Smooth muscle cell of the brain vasculature (primary cell): ENCODE results near the gene HPGDS.
"Not testable (repeated sequence)": the region's sequence is repeated elsewhere in the genome, so short reads cannot be mapped to it uniquely, and the experiment has no call there.

ENCODE experiments used
- DNase-seq: peaks from one replicate; pipeline ENCODE4 v3.0.0-alpha.2; 2012; ENCODE audit warnings: low read depth, low spot score

The HPGDS gene

GRCh38 chr4:94325835-94326234 is 16.8 kb downstream of the HPGDS start:
- no peak for DNase-seq

DNA sequence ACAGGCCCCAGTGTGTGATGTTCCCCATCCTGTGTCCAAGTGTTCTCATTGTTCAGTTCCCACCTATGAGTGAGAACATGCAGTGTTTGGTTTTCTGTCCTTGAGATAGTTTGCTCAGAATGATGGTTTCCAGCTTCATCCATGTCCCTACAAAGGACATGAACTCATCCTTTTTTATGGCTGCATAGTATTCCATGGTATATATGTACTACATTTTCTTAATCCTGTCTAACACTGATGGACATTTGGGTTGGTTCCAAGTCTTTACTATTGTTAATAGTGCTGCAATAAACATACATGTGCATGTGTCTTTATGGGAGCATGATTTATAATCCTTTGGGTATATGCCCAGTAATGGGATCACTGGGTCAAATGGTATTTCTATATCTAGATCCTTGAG is 22.7 kb downstream of the HPGDS start:
- DNase-seq: not testable (repeated sequence)

- DNase-seq: no peak
Measured at GRCh38 chr4:94307231-94307871, 35.3 kb downstream of the HPGDS start.

- no peak for DNase-seq
Measured at GRCh38 chr4:94306713-94307112, 35.9 kb downstream of the HPGDS start.

DNA sequence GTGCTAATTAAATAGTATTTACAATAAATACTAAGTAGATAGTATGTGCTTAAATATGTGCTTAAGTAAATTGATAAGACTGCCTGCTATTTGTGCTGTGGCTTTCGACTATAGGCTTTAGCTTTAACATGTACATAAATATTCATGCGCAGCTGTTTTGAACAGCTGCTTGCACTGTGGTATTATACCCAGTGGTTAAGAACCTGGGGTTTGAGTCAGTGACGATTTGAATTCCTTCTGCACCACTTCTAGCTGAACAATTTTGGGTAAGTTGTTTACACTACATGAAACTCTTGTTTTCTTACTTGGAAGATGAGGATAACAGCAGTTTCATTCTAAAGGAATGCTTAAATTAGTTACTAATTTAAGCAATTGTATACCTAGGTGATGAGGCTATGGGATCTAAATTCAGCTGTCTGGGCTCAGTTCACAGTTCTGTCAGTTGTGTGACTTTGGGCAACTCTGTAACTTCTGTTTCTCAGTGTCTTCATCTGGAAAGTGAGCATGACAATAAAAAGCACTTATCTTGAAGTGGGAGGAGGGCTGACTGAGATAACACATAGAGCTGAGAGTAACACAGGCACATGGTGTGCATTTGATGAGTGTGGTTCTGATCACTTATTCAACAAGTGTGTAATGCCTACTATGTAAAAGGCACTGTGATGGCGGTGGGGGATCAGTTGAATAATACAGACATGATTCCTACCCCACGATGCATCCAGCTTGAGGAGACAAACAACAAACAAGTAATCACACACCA is 37.0 kb downstream of the HPGDS start:
- no peak for DNase-seq

DNA sequence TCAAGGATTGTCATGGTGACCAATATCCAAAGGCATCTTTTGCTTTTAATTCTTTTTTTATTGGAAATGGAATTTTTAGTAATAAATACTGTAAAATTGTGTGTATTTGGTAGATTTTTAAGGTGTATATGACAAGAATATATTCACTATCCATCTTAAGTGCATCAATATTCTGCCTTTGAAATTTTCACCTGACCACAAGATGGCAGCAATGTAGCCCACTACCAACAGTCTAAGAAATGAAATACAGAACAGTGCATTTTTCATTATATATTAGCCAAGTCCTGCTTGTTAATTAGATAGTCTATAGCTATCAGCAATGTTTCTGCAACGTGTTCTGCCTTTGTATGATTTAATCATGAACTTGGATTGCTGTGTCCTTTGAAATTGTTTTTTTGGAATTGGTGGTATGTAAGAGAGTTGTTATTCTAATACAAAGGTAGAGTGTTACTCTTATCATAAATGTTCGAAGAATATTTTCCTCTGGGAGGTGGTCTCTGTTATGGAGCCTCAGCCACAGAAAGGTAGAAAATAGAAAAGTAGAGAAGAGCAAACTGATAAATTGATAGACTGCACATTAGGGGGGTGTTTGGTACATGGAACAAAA is 38.2 kb downstream of the HPGDS start:
- DNase-seq: peak; percentile 17

- DNase-seq: no peak
Measured at GRCh38 chr4:94302191-94302590, 40.4 kb downstream of the HPGDS start.

GRCh38 chr4:94298725-94299252 is 43.8 kb downstream of the HPGDS start:
- DNase-seq: no peak

DNA sequence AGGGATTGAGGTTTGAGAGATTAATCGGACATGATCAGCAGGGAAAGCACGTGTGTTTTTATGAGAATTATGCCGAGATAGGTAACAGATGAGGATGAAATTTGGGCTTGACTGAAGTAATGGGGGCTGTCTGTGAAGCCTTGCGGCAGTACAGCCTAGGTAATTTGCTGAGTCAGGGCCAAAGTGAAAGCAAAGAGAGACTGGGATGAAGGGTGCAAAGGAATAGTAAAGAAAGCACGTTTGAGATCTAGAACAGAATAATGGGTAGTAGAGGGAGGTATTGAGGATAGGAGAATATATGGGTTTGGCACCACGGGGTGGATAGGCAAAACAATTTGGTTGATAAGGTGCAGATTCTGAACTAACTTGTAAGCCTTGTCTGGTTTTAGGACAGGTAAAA is 47.2 kb downstream of the HPGDS start:
- DNase-seq: not testable (repeated sequence)

GRCh38 chr4:94293981-94294380 is 48.7 kb downstream of the HPGDS start:
- not testable (repeated sequence) for DNase-seq

- no peak for DNase-seq
Measured at GRCh38 chr4:94290245-94290644, 52.4 kb downstream of the HPGDS start.

GRCh38 chr4:94285666-94286065 is 57.0 kb downstream of the HPGDS start:
- no peak for DNase-seq

- no peak for DNase-seq
Measured at GRCh38 chr4:94284889-94285288, 57.7 kb downstream of the HPGDS start.

DNA sequence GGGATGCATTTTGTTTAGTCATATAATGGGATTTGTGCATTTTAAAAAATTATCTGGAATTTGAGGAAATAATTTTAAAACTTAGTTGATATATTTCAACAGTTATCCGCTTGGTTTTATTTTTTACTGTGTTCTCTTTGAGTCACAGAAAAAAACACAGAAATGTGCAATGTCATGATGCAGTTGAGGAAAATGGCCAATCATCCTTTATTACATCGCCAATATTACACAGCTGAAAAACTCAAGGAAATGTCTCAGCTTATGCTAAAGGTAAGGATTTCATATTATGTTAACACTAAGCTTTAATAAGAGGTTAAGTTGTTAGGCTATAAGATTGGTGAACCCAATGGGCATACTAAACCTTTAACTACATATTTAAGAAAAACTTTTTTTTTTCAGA is 63.9 kb downstream of the HPGDS start:
- no peak for DNase-seq

DNA sequence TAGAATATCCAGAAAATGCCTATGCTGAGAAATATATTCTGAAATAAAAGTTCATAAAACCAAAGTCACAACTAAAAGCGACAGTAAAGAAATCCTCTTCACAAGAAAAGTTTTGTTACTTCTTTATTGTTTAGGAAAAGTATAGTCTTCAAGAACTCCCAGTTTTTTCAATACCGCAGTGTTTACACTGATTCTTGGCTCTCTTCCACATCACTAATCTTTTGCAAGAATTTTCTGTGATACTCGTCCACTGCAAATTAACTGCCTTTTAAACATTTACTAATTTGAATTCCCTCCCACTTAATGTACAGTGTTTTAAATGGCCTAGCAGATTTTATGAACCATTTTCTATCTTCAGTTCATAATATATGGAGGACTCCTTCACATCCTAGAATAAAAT is 65.1 kb downstream of the HPGDS start:
- no peak for DNase-seq

DNA sequence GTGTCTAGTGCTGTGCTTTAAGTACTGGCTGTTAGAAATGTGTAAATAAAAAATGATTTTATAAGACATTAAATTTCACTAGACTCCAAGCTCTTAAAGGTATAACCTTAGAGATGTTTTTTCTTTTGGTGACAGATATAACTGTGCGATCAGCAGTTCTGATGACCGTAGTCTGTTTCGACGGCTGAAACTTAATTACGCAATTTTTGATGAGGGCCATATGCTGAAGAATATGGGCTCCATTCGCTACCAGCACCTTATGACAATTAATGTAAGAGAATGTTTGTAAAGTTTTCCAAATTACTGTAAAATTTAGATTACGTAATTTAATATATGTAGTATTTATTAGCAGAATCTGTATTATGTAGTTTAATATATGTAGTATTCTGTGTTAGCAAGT is 66.4 kb downstream of the HPGDS start:
- DNase-seq: no peak

DNA sequence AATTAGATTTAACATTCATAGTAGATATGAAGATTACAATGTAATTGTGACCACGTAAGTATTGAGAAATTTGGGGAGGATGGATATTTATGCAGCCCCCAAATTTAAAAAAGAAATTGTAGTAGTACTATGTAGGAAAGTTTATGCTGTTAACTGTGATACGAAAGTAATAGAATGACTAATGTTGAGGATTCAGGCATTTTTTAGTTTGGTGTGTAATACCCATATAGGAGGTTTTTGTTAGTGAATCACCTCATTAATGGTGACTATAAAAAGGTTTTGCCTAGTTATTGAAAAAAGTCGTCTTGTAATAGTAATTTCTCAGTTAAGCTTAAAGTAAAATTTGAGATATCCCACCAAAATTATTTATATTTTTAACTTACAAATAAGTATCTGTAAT is 67.7 kb downstream of the HPGDS start:
- no peak for DNase-seq

- no peak for DNase-seq
Measured at GRCh38 chr4:94271248-94271647, 71.4 kb downstream of the HPGDS start.

DNA sequence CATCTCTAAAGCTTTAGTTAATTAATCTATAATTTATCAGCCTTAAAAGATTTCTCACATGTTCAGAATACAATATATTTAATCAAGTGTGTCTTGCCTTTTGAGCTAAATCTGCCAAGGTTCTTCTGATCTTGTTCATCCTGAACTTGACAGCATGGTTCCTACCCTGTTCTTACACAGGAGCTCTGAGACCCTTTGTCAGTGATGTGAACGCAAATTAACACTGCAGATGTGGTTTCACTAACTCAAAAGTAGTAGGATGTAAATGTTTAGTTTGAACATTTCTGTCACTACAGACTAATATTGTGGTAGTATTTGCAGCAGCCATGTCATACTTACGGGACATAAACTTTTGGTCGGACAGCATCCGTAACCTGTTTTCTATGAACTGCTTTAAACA is 75.6 kb downstream of the HPGDS start:
- no peak for DNase-seq

GRCh38 chr4:94262163-94263016 is 80.2 kb downstream of the HPGDS start:
- no peak for DNase-seq

DNA sequence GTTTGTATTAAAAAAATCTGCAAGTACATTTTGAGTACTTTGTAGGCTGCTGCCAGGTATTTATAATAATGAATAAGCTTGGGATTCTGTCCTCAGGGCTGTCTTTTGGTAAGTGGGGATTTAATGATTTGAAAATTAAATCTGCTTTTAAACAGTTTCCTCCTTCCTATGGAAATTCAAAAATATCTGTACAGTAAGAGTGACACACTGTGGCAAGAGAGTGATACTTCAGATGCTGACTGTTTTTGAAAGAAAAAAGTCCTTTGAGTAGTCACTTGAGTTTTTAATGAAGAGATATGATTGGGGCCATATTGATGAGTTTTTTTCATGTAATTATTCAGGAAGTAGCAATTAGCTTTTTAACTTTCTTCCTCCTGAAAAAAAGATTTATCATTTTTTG is 85.8 kb downstream of the HPGDS start:
- DNase-seq: no peak
